ENCODE data around the gene STIP1.

- TF ChIP-seq, protein P1, sequence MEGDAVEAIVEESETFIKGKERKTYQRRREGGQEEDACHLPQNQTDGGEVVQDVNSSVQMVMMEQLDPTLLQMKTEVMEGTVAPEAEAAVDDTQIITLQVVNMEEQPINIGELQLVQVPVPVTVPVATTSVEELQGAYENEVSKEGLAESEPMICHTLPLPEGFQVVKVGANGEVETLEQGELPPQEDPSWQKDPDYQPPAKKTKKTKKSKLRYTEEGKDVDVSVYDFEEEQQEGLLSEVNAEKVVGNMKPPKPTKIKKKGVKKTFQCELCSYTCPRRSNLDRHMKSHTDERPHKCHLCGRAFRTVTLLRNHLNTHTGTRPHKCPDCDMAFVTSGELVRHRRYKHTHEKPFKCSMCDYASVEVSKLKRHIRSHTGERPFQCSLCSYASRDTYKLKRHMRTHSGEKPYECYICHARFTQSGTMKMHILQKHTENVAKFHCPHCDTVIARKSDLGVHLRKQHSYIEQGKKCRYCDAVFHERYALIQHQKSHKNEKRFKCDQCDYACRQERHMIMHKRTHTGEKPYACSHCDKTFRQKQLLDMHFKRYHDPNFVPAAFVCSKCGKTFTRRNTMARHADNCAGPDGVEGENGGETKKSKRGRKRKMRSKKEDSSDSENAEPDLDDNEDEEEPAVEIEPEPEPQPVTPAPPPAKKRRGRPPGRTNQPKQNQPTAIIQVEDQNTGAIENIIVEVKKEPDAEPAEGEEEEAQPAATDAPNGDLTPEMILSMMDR (IDR thresholded peaks at IDR 0.05) = no peak
- TF ChIP-seq POLR2A (IDR thresholded peaks at IDR 0.05) (no peak), POLR2AphosphoS5 (IDR thresholded peaks at IDR 0.05) (no peak)
Observed at GRCh38 chr11:64186492-64187165, 658 bp downstream of the STIP1 start.
